Measurements from ENCODE around the gene ATP11A.

Gene ATP11A

DNA sequence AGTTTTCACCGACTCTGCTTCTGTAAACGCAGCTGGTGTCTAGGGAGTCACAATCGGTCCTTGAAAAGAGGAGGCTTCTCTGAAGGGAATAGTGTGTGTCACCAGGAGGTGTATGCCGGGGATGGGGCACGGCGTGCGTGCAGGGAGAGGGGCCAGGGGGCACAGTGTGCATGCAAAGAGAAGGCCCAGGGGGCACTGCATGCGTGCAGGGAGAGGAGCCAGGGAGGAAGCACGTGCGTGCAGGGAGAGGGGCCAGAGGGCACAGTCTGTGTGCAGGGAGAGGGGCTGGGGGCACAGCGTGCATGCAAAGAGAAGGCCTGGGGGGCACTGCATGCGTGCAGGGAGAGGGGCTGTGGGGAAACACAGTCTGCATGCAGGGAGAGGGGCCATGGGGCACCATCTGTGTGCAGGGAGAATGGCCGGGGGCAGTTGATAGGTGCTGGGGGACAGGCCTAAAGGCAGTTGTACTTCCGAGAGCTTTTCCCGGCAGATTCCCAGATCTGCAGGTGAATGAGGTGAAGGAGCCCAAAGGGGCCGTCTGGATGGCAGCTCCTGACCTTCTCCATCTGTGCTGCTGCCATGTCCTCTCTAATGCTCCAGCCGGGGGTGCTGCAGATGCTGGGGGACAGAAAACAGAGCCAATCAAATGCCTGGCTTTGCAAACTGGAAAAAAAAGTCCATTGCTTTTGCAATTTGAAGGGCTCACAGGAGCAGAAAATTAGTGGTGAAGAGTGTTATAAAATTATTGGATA, 36.4 kb downstream of the ATP11A start:
- no peak for DNase-seq

DNA sequence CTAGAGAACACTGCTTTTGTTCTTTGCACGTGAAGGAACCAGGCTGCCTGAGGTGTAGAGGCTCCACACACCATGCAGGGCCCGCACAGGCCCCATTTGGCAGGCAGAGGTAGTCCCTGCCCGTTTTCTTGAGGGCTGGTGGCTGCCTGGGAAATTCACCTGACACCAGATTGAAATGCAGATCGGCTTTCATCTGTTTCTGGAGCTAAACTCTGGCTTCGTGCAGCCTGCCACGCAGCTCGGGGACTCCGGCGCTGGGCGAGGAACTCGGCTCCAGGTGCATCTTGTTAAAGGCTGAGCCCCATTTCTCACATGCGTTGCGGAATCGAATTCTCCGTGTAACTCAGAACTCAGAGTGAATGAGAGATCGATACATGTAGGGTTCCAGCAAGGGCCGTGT, 37.7 kb downstream of the ATP11A start:
- DNase-seq = no peak

DNA sequence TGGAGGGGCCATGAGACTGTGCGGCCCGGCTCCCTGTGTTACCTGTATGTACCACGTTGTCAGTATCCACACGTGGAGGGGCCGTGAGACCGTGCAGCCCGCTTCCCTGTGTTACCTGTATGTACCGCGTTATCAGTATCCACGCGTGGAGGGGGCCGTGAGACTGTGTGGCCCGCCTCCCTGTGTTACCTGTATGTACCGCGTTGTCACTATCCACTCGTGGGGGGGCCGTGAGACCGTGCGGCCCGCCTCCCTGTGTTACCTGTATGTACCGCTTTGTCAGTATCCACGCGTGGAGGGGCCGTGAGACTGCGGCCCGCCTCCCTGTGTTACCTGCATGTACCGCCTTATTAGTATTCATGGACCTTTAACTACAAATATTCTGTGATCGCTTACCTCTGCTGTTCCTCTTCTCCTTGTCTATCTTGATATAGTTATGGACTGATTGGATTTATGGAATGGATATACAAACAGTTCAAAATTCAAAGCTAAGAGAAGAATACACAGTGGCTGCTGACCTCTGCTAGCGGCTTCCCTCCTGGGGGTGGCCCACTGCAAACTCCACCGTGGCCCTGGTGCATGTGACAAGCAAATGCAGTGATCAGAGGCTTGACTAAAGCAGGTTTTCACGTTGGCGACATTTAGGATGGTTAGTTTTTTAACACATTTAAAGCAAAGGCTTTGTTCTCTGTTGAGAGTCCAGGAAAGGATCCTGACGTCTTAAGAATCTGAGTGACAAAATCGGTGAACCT, 38.7 kb downstream of the ATP11A start:
- no peak for DNase-seq

DNA sequence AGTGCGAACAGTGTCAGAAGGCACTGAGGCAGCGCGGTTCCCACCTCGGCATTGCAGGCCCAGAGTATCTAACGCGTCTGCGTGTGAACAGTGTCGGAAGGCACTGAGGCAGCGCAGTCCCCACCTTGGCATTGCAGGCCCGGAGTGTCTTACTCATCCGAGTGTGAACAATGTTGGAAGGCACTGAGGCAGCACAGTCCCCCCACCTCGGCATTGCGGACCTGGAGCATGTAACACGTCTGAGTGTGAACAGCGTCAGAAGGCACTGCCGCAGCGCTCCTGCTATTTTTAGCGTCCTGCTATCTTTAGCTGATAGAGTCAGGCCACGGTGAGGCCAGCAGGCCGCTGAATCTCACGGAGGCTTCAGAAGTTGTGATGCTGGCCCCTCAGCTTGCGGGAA, 39.6 kb downstream of the ATP11A start:
- DNase-seq = no peak

DNA sequence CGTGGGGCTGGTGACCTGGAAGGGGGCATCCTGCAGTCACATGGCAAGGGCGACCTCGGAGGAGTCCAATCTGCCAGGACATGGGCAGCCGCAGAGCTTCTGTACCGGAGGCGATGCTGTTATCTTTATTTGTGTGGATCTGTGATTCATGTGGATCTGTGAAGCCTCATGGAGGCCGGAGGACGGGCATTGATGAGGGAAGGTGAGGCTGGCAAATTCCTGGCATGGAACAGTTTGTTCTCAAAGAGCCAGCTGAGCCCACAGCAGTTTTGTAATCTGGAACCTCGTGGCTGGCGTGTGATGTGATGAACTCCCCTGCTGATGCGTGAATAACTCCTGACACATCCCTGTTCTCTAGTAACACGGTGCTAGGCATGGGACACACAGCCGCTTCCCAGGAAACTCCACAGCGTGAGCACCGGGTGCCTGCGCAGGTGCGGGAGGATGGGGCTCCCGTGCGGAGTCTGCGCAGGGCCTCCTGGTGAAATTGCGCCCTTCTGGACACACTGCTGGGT, 40.4 kb downstream of the ATP11A start:
- DNase-seq = no peak

DNA sequence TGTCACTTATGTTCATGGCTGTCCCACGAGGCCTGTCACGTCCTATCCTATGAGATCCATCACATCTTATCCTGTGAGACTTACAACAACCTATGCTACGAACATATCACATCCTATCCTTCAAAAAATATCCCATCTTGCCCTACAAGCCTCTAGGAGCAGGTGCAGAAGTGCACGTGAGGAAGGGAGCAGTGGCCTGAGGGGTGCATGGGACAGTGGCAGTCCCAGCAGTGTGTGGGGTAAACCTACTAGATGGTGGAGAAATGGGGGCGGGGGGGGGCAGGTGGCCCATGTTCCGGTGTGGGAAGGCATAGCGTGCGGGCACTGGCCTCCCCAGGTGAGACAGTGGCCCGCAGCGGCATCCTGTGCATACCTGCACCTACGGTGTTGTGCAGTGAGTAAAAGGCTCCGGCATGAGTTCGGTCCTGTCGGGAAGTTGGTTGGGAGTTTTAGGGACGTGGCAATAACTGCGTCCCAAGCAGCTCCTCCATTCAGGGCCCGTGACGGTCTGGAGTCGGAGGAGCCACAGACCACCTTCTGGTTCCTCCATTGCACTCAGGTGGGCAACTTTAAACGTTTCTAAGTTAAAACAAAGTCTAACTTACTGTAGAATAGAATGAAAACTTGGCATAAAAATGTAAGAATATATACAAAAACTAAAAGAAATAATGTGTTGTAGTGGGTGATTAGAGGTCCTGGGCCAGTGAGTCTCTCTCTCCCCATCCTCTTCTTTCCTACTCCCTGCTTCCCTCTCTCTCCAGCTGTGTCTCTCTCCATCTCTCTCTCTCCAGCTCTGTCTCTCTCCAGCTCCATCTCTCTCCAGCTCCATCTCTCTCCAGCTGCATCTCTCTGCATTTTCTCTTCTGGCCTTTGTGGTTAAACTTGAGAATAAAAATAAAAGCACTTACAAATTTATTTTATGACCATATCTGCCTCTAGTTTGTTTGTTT, 42.1 kb downstream of the ATP11A start:
- no peak for DNase-seq

DNA sequence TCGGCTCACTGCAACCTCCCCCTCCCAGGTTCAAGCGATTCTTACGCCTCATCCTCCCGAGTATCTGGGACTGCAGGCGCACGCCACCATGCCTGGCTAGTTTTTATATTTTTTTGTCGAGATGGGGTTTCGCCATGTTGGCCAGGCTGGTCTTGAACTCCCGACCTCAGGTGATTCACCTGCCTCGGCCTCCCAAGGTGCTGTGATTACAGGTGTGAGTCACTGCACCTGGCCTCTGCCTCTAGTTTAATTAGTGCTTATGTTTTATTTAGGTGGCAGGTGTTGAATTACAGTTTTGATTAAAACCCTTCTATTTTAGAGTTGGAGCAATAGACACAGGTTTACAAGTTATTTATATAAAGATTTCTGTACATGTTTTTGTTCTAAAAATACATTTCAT, 42.8 kb downstream of the ATP11A start:
- no peak for DNase-seq

DNA sequence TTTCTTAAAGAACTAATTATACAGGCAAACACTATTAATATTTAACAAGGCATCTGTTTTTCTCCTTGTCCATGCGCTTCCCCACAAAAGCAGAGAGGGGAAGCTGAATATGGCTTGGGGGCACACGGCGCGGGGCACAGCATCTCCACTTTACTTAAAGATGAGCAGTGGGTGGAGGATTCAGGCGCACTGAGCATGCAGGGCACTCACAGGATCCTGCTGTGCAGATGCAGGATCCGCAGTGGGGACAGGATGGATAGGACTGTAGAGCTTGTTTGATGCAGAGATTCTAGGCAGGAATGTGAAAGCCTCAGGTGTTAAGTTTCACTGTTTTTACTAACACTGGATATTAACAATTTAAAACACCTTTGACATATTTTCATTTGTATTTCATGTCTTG, 43.3 kb downstream of the ATP11A start:
- DNase-seq = no peak

DNA sequence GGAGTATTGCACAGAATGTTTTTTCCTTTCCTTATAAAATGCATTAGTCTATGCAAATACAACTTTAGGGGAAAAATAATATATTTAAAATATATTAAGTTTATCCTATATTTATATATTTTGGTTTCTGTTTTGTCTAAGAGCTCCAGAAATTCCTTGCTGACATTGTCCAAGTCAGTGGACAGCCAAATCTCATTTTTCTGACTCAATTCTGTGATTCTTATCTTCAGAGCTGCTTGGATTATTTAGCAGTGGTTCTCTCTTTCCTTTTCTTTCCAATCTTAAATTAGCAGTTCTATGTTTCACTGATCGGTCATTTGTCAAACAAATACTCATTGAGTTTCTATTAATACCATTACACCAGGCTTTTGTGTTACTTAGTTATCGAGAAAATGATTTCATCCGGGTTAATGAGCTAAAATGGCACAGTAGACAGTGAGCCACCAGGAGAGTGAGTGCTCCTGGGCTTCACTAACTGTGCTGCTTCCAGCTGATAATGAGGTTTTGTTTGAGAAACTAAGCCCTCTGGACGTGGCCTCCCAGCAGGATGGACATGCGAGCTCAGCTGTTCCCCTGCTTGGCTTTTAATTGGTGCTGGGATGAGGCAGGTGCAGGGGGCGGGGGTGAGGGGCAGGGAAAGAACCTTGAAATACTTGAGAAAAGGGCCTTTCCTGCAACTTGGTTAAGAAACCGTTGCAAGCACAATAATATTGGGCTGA, 44.0 kb downstream of the ATP11A start:
- no peak for DNase-seq

DNA sequence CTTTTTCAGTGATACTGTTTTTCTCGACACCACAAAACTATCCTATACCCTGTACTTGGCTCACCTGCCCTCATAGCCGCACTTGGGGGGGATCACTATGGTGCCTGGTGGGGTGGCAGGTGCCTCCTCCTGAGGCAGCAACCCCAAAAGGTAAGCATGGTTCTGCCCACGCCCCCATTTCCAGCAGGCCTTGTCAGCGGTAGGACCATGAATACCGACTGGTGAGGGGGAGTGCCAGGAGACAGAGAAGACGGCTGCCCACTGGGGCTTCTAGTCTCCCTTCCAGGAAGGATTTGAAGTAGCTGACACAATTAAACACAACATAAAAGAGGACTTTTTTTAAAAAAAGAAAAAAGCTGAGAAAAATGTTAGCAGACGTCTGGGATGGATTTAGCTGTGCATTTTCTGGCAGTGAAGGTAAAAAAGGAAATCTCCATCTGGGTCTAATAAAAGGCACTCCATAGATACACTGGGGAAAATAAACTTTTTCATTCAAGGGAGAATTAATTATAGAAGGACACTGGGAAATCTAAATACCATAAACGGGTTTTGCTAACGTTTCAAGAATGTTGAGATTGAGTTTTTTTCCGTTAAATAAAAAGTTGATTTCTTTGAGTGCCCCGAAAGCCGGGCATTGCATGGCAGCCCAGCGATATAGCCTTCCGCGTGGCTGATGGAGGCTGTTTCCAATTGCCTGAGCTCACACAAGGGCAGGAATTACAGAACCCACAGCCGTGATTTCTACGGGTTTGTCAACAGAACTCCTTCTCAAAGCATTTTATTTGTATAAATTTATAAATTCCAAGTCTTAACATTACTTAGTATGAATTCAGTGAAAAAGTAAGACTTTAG, 45.1 kb downstream of the ATP11A start:
- no peak for DNase-seq

DNA sequence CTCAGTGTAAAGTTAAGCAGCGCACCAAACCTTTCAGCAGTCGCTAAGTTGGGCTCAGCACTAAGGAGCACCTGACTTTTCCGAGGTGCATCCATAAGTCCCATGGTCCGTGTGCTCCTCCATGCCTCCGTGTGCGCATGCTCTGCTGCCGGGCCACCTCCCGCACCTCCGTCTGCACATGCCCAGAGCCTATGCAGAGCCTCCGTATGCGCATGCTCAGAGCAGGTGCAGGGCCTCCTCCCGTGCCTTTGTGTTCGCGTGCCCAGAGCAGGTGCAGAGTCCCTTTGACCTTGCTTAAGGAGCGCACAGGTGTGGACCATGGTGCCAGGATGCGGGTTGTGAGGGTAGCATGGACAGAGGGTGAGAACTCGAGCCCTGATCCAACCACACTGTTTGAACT, 46.0 kb downstream of the ATP11A start:
- DNase-seq = no peak

DNA sequence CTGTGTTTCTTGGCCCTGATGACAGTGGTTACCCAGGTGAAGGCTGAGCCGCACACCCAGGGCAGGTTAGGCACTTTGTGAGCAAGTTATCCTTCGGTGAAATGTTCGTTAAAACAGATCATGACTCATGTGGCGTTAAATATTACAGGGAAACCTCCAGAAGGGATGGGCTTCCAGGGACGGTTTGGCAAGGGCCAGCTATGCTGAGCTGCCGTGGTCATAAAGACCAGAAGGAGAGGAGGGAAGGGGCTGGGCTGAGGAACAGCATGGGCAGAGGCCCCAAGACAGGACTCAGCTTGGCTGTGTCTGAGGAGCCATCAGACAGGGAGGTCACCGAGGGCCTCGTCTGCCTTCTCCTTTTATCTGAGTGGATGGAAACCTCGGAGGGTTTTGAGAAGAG, 47.5 kb downstream of the ATP11A start:
- no peak for DNase-seq

DNA sequence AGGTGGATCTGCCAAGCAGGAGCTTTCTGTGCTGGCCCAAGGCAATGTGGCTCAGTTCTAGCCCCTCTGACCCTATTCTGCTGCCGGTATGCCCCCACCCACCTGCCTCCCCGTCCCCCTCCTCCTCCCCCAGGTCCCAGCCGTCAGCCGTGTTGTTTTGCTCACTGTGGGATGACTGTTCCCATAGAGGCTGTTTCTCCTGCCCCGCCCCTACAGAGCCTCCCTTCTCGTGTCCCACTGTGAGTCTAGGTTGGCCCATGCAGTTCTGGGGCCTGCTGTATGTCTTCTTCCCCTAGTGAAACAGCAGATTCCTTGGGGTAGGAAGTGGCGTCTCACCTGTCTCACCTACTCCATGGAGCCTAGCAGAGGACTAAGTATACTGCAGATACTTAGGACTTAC, 48.8 kb downstream of the ATP11A start:
- no peak for DNase-seq

DNA sequence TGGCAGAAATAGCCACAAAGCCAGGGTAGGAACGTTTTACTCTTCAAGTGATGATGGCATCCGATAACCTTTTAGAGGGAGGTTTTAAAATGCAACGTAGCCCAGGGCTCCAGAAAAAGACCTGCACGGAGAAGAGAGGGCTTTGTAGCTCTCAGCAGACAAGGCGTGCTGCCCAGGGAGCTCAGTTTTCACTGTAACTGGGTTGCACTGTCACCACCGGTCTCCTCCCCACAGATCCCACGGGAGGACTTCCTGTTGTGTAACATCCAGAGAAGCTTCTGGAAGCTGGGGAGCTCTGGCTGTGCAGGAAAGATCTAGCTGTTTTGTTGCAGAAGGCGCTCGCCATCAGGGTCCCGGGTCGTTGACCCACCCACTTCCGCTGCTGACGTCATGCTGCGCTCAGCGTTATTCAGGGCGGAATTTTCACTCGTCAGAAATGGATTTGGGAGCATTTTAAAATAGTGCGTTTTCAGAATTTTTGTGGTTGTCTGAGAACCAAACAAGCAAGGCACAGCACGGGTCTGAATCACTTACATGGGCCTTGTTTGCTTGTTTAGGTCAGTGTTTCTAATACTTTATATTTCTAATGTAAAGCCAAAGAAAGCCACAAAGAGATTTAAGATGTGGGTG, 50.8 kb downstream of the ATP11A start:
- DNase-seq = no peak

DNA sequence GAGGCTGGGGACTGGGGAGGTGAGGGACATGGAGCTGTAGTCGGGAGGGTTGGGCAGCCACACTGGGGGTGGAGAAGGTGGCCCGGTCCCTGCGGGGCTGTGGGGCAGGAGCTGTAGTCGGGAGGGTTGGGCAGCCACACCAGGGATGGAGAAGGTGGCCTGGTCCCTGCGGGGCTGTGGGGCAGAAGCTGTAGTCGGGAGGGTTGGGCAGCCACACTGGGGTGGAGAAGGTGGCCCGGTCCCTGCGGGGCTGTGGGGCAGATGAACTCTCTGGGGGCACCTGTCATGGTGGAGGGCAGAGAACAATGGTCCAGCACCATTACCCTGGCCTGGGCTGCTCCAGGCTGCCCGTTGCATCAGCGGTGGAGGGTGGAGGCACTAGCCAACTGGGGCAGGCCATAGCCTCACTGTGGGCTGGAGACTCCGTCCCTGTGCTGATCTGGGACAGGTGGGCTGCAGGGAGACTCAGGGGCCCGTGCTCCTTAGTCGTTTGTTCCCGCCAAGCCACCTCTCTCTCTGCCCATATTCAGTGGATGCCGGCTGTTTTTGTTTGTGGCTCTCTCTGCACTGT, 51.4 kb downstream of the ATP11A start:
- no peak for DNase-seq

DNA sequence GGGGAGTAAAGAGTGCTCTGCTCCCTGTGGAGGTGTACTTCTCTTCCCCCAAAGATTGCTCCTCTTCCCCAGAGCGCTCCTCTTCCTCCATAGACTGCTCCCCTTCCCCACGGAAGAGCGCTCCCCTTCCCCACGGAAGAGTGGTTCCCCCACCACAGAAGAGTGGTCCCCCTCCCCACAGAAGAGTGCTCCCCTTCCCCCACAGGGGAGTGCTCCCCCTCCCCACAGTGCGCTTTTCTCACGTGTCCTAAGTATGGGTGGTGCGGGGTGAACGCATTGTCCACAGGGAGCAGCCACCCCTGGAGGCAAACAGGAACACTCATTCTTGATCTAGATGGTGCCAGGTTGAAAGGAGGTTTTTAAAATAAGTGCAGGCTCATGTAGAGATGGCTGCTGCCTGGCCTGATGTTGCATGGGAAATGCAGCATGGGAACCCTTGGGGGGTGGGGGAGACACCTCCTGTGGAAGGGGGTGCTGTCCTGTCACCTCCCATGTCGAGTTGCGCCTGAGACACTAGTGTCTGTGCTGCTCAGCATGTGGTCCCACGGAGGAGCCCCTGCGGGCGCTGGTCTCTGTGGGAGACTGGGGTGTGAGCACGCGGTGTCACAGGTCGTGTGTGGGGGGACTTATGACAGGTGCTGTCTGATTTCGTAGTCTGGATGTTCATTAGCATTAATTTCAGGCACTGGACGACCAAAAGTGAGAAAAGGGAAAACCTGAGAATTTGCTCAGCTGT, 52.2 kb downstream of the ATP11A start:
- no peak for DNase-seq

DNA sequence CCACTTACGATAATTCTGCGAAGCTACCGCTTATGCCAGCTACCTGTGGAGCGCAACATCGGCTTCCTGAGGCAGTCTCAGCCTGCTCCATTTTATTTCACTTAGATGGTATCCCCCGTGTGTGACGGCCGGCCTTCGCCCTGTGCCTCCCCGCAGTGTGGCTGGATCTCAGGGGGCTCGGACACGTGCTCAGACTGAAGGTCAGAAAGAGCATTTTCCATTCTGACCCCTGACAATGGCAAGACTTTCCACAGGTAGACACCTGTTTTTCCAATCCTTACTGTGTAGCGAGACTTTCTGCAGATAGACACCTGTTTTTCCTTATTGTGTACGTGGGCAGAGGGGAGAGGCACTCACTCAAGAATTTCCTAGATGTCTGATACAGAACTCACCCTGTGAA, 52.7 kb downstream of the ATP11A start:
- no peak for DNase-seq

DNA sequence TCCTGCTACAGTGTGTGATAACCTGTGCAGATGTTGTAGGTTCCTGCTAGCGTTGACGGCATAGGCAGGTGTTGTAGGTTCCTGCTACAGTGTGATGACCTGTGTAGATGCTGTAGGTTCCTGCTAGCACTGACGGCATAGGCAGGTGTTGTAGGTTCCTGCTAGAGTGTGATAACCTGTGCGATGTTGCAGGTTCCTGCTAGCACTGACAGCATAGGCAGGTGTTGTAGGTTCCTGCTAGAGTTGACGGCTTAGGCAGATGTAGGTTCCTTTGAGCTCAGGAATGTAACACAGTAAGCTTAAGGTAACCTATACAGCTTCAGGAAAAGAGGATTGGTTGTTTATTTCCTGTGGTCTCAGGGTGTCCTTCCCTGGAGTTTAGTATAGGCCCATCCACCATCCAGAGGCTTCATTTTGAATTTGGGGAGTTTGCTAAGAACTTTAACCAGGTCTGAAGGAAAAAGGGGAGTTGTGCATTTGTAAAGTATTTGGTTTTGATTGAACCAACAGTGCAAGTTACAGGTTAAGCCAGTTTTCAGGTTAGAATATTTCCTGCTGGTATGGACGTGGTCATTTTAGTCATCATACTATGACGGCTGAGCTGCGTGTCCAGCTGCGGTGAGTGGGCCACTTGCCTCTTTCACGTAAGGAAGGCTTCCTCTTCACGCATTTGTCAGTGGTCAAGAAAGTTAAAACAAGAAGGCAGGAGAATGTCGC, 53.8 kb downstream of the ATP11A start:
- no peak for DNase-seq
